GM21360 (cell line): ENCODE data around the gene DACT1.
"Not testable (repeated sequence)": the region's sequence is repeated elsewhere in the genome, so short reads cannot be mapped to it uniquely, and the experiment has no call there.

Experiments used
- ATAC-seq: cut with Tn5 transposase; IDR thresholded peaks from one replicate; pipeline ENCODE4 v1.9.1; 2021; ENCODE audit warnings: mild to moderate bottlenecking, moderate library complexity; ENCODE audit not compliant: unreplicated experiment

The DACT1 gene

GRCh38 chr14:58637391-58638230 is at the start of gene DACT1:
Gene DACT1 (plus strand): TSS chr14:58637962. CDS start chr14:58638203, 241 bp downstream.
- peak; percentile 43 for ATAC-seq

GRCh38 chr14:58588321-58588720 is 49.4 kb upstream of the DACT1 start:
- ATAC-seq, result not testable (repeated sequence)

GRCh38 chr14:58593977-58594376 is 43.8 kb upstream of the DACT1 start:
- no peak for ATAC-seq

- no peak for ATAC-seq
Observed at GRCh38 chr14:58597041-58597440, 40.7 kb upstream of the DACT1 start.

GRCh38 chr14:58598028-58598803 is 39.5 kb upstream of the DACT1 start:
- no peak for ATAC-seq

GRCh38 chr14:58598804-58599525 is 38.8 kb upstream of the DACT1 start:
- ATAC-seq, result no peak

- ATAC-seq, result no peak
Observed at GRCh38 chr14:58599707-58600106, 38.1 kb upstream of the DACT1 start.

- no peak for ATAC-seq
Observed at GRCh38 chr14:58605465-58605864, 32.3 kb upstream of the DACT1 start.

GRCh38 chr14:58607131-58607951 is 30.4 kb upstream of the DACT1 start:
- ATAC-seq, result no peak

- no peak for ATAC-seq
Observed at GRCh38 chr14:58607952-58608317, 29.8 kb upstream of the DACT1 start.

- no peak for ATAC-seq
Observed at GRCh38 chr14:58617619-58618018, 20.1 kb upstream of the DACT1 start.

GRCh38 chr14:58620011-58620410 is 17.8 kb upstream of the DACT1 start:
- ATAC-seq, result no peak

GRCh38 chr14:58625438-58625837 is 12.3 kb upstream of the DACT1 start:
- ATAC-seq, result no peak

- no peak for ATAC-seq
Observed at GRCh38 chr14:58626431-58626831, 11.3 kb upstream of the DACT1 start.

- ATAC-seq, result no peak
Observed at GRCh38 chr14:58628406-58628805, 9.4 kb upstream of the DACT1 start.

- no peak for ATAC-seq
Observed at GRCh38 chr14:58629281-58629680, 8.5 kb upstream of the DACT1 start.

GRCh38 chr14:58631732-58632131 is 6.0 kb upstream of the DACT1 start:
- ATAC-seq, result no peak

GRCh38 chr14:58633831-58634230 is 3.9 kb upstream of the DACT1 start:
- ATAC-seq, result no peak

GRCh38 chr14:58634406-58635090 is 3.2 kb upstream of the DACT1 start:
- no peak for ATAC-seq
